Measurements from ENCODE around the gene GNB1L.
A peak's percentile ranks its signal among the peaks of the same experiment; 100 is the strongest.

GNB1L gene

GRCh38 chr22:19859861-19860510 lies 5.3 kb upstream of the GNB1L start:
- no peak for DNase-seq

- DNase-seq = no peak
These were observed 2.7 kb upstream of the GNB1L start for GRCh38 chr22:19857382-19857781.

- DNase-seq = peak; percentile 58
These were observed 1.1 kb upstream of the GNB1L start for GRCh38 chr22:19855504-19856409.

- DNase-seq = no peak
These were observed 546 bp downstream of the GNB1L start for GRCh38 chr22:19853879-19854777.

- no peak for DNase-seq
These were observed 1.4 kb downstream of the GNB1L start for GRCh38 chr22:19853058-19853878.

- DNase-seq = no peak
These were observed 2.4 kb downstream of the GNB1L start for GRCh38 chr22:19852177-19852781.

GRCh38 chr22:19851291-19852176 lies 3.1 kb downstream of the GNB1L start:
- DNase-seq = no peak

GRCh38 chr22:19850763-19851109 lies 3.9 kb downstream of the GNB1L start:
- no peak for DNase-seq

GRCh38 chr22:19849835-19850762 lies 4.6 kb downstream of the GNB1L start:
- DNase-seq = no peak

- peak; percentile 23 for DNase-seq
These were observed 6.1 kb downstream of the GNB1L start for GRCh38 chr22:19848298-19849224.

GRCh38 chr22:19847345-19847632 lies 7.4 kb downstream of the GNB1L start:
- no peak for DNase-seq

- no peak for DNase-seq
These were observed 7.9 kb downstream of the GNB1L start for GRCh38 chr22:19846620-19847344.

GRCh38 chr22:19845054-19845722 lies 9.5 kb downstream of the GNB1L start:
- no peak for DNase-seq

GRCh38 chr22:19844377-19845053 lies 10.2 kb downstream of the GNB1L start:
- DNase-seq = no peak

GRCh38 chr22:19843857-19844376 lies 10.8 kb downstream of the GNB1L start:
- DNase-seq = no peak

- no peak for DNase-seq
These were observed 11.4 kb downstream of the GNB1L start for GRCh38 chr22:19843107-19843856.

Measured in HCEC 1CT (cell line).